CD4-positive, alpha-beta memory T cell (primary cell): Measurements from ENCODE around the gene FBXW9. TPM values are rescaled to one million over a fixed set of nuclear protein-coding genes. Genes with fewer than 3 reads are reported as not detected.

Experiments used
- CTCF ChIA-PET: fragments of 350-600 bp; sonication (Branson Sonifier 250); formaldehyde crosslinking; loops from one replicate; lab custom pipeline; 2021; ENCODE audit warnings: inconsistent platforms; ENCODE audit not compliant: partially characterized antibody; lab: Charles Lee
- POLR2A ChIA-PET: fragments of 350-600 bp; sonication (Branson Sonifier 250); formaldehyde crosslinking; loops from one replicate; lab custom pipeline; 2021; ENCODE audit not compliant: partially characterized antibody; lab: Charles Lee
- DNase-seq, 5 donors: peaks; one replicate each; pipeline versions ENCODE4 v3.0.0 to v3.0.0-alpha.2; 2020 to 2022; ENCODE audit warnings: mixed read lengths in 1 of 5
- H3K27ac ChIP-seq: one replicate; pipeline ENCODE4 v1.7.0; 2013; ENCODE audit warnings: low read depth, low read length
- H3K27me3 ChIP-seq: 2 replicates; pipeline ENCODE4 v1.7.0; 2013; ENCODE audit warnings: mild to moderate bottlenecking, low read length, moderate library complexity; ENCODE audit not compliant: insufficient read depth
- H3K36me3 ChIP-seq: 2 replicates; pipeline ENCODE4 v1.7.0; 2013; ENCODE audit warnings: mild to moderate bottlenecking, low read length, moderate library complexity; ENCODE audit not compliant: insufficient read depth
- H3K4me1 ChIP-seq: 2 replicates; pipeline ENCODE4 v1.7.0; 2013; ENCODE audit warnings: mild to moderate bottlenecking, low read length, moderate library complexity; ENCODE audit not compliant: insufficient read depth
- H3K4me3 ChIP-seq, 2 donors: one replicate each; pipeline ENCODE4 v1.7.0; 2013; ENCODE audit warnings: low read length in 2 of 2, mild to moderate bottlenecking in 1 of 2
- H3K9me3 ChIP-seq, 2 donors: one replicate each; pipeline ENCODE4 v1.7.0; 2013; ENCODE audit warnings: low read length in 2 of 2, control low read depth in 1 of 2; ENCODE audit not compliant: control insufficient read depth in 1 of 2
- H3K27ac Mint-ChIP-seq, 7 donors: one replicate each; pipeline ENCODE4 v1.8.0; 2020 to 2021; ENCODE audit warnings: mixed read lengths in 7 of 7, mild to moderate bottlenecking in 6 of 7, inconsistent platforms in 3 of 7, moderate library complexity in 3 of 7
- H3K27me3 Mint-ChIP-seq, 2 donors: one replicate each; pipeline ENCODE4 v1.8.0; 2020 to 2021; ENCODE audit warnings: mixed read lengths in 2 of 2
- H3K36me3 Mint-ChIP-seq, 2 donors: one replicate each; pipeline ENCODE4 v1.8.0; 2020 to 2021; ENCODE audit warnings: mixed read lengths in 2 of 2, inconsistent platforms in 1 of 2, mild to moderate bottlenecking in 1 of 2
- H3K4me1 Mint-ChIP-seq, 4 donors: one replicate each; pipeline ENCODE4 v1.8.0; 2020 to 2021; ENCODE audit warnings: mixed read lengths in 4 of 4, mild to moderate bottlenecking in 1 of 4
- H3K4me3 Mint-ChIP-seq, 8 donors: one replicate each; pipeline ENCODE4 v1.8.0; 2020 to 2021; ENCODE audit warnings: mixed read lengths in 8 of 8, mild to moderate bottlenecking in 7 of 8, moderate library complexity in 6 of 8, inconsistent platforms in 3 of 8
- H3K9me3 Mint-ChIP-seq, 8 donors: one replicate each; pipeline ENCODE4 v1.8.0; 2020 to 2021; ENCODE audit warnings: mixed read lengths in 8 of 8, mild to moderate bottlenecking in 5 of 8, inconsistent platforms in 3 of 8, moderate library complexity in 1 of 8
- intact Hi-C: fragments of 100-400 bp; cut with micrococcal nuclease; formaldehyde crosslinking; loops from one replicate; pipeline ENCODE4 v1.15.1; 2023
- polyA plus RNA-seq, 2 donors: library from polyadenylated mRNA; unstranded; fragments of 300-500 nt; fragmentation: Illumina TruSeq; gene quantifications; one replicate each; pipeline ENCODE4 v1.2.3, GENCODE V29; 2021
- total RNA-seq, 2 experiments: library from RNA; stranded (reverse); gene quantifications; one replicate each; pipeline ENCODE4 v1.2.3, GENCODE V29; 2021

FBXW9 gene
- total and polyA plus RNA-seq, 4 experiments from 2014 or later = 4.5 to 8.1 (median 4.9) TPM

- Histone ChIP-seq H3K4me3 (peak overlapping the region; percentile 78 to 95), H3K27ac (peak overlapping the region; percentile 98), H3K4me1 (peaks cover 52% of the 10 kb centered on the region), H3K9me3 (no peaks in the 10 kb centered on the region), H3K36me3 (peaks cover 18% of the 10 kb centered on the region), H3K27me3 (no peaks in the 10 kb centered on the region)
- DNase-seq = peak; percentile 60 to 93 (median 71)
- Mint-ChIP-seq H3K27me3 (no peaks in the 10 kb centered on the region), H3K4me1 (peaks cover 27 to 73% (median 48%) of the 10 kb centered on the region in 4 donors), H3K4me3 (peak overlapping the region; percentile 90 to 99 (median 96)), H3K36me3 (peaks cover 9 to 36% of the 10 kb centered on the region in 2 donors), H3K27ac (peak overlapping the region; percentile 99 to 100 (median 100)), H3K9me3 (no peaks in the 10 kb centered on the region)
- CTCF ChIA-PET = interaction anchor here (0.8 to 6.7 kb wide), 5 partner anchors 29 to 106 kb away, joined by 3 to 51 read pairs (median 6); partner anchors contain the start of genes ZNF490 and ZNF791
- intact Hi-C loops = loop anchor here (1.0 kb wide), 2 partner anchors 12 to 27 kb away; partner anchors contain the start of genes DHPS and FBXW9
- POLR2A ChIA-PET = interaction anchor here (0.9 to 2.4 kb wide), 14 partner anchors 8 to 336 kb away, joined by 3 to 35 read pairs (median 4); partner anchors contain the start of genes DHPS, JUNB, TRIR and ZNF490
These were observed 27.5 kb downstream of the FBXW9 start for GRCh38 chr19:12668932-12669269.

GRCh38 chr19:12668346-12668745 lies 28.1 kb downstream of the FBXW9 start:
- H3K9me3 Mint-ChIP-seq = no peaks in the 10 kb centered on the region
- H3K4me3 Mint-ChIP-seq = peak overlapping the region; percentile 90 to 99 (median 96)
- peaks cover 27 to 77% (median 50%) of the 10 kb centered on the region in 4 donors for H3K4me1 Mint-ChIP-seq
- H3K27me3 ChIP-seq = no peaks in the 10 kb centered on the region
- peaks cover 21% of the 10 kb centered on the region for H3K36me3 ChIP-seq
- ChIA-PET POLR2A (interaction anchor here (0.7 to 2.4 kb wide), 9 partner anchors 10 to 335 kb away, joined by 3 to 35 read pairs (median 4); partner anchors contain the start of genes DHPS, JUNB, TRIR and ZNF490), CTCF (interaction anchor here (3.1 to 6.7 kb wide), 2 partner anchors 29 to 105 kb away, joined by 11 to 51 read pairs; no protein-coding TSS in a partner anchor)
- no peaks in the 10 kb centered on the region for H3K27me3 Mint-ChIP-seq
- DNase-seq = no peak
- H3K27ac ChIP-seq = peak overlapping the region; percentile 98
- H3K4me1 ChIP-seq = peaks cover 52% of the 10 kb centered on the region
- no peaks in the 10 kb centered on the region for H3K9me3 ChIP-seq
- intact Hi-C loops = no loop called here
- peak overlapping the region; percentile 78 to 95 for H3K4me3 ChIP-seq
- peak overlapping the region; percentile 99 to 100 (median 100) for H3K27ac Mint-ChIP-seq
- peaks cover 8 to 37% of the 10 kb centered on the region in 2 donors for H3K36me3 Mint-ChIP-seq

DNA sequence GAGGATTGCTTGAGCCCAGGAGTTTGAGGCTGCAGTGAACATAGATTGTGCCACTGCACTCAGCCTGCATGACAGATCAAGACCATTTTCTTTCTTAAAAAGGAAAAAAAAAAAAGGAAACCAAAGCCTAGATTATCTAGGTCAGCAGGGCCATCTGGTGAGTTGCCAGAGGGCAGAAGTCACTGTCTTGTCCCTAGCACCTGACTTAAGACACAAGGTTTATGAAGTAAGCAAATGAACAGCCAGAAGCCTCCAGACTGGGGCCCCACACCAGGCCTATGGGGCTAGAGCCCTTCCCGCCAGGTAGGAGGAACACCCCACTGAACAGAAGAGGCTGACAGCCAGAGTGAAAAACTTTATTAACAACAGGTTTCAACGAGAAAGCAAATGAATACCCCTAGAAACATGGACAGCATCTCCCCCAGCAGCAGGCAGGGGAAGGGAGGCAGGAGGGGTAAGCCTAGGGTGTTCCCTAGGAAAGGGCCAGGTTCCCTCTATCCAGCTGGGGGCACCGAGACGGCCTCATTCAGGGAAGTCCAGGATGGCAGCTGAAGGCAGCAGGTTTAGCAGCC lies 28.6 kb downstream of the FBXW9 start:
- Mint-ChIP-seq H3K36me3 (peaks cover 12 to 41% of the 10 kb centered on the region in 2 donors), H3K9me3 (no peaks in the 10 kb centered on the region), H3K4me1 (peaks cover 27 to 77% (median 50%) of the 10 kb centered on the region in 4 donors), H3K27me3 (no peaks in the 10 kb centered on the region), H3K4me3 (peak overlapping the region; percentile 91 to 99 (median 94)), H3K27ac (peak overlapping the region in 6 of 7 donors; percentile 8 to 100 (median 98))
- ChIA-PET POLR2A (interaction anchor here (0.7 to 2.4 kb wide), 8 partner anchors 10 to 335 kb away, joined by 3 to 35 read pairs (median 4); partner anchors contain the start of genes DHPS, TRIR, ZNF490 and ZNF791), CTCF (interaction anchor here (3.1 kb wide), 1 partner anchor 28 kb away, joined by 11 read pairs; no protein-coding TSS in a partner anchor)
- no peaks in the 10 kb centered on the region for H3K9me3 ChIP-seq
- H3K36me3 ChIP-seq = peaks cover 19% of the 10 kb centered on the region
- intact Hi-C loops = loop anchor here (2.0 kb wide), 2 partner anchors 57 to 173 kb away; partner anchors contain the start of genes ZNF490 and ZNF791
- peaks cover 52% of the 10 kb centered on the region for H3K4me1 ChIP-seq
- no peaks in the 10 kb centered on the region for H3K27me3 ChIP-seq
- H3K27ac ChIP-seq = peak overlapping the region; percentile 98
- no peak for DNase-seq
- no peak overlapping the region for H3K4me3 ChIP-seq

DNA sequence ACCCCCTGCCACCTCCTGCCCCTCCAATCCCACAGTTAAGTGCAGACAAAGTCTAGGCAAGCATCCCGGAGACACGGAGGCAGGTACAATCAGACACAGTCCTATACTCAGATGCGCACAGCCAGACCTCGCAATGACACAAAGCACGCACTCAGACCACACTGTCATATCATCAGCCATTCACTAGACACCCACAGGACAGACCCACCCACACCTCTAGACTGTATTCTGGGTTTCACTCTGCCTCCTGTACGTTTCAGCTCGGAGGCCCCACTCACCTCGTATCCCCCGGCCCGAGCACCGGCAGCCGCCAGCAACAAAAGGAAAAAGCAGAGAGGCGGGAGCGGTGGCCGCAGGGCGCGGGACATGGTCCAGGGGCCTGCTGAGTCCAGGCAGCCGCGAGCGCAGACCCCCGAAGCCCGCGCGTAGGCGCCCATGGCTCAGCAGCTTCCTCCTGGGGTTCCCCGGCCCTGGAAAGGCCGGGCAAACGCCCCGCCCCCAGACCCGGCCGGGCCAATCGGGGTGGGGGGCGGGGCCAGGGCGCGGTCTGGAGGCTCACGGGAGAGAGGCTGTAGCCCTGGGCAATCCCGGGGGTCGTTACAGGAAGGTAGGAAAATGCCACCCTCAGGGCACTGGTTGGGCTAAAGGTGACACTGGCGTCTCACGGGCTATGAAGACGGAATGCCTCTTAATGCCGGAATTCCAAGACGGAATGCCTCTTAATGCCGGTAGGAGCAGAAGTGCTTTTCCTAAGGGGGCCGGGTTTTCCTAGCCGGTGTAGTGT lies 30.0 kb downstream of the FBXW9 start, which contains the start of the genes MAN2B1 and WDR83:
Gene MAN2B1 (minus strand): TSS at position 478 of the 784 bp plus-strand sequence. CDS start 41 bp downstream, at position 437.
Gene WDR83 (plus strand): TSS at position 543 of the 784 bp plus-strand sequence. CDS start 2,984 bp downstream, outside the sequence.
- no peaks in the 10 kb centered on the region for H3K9me3 ChIP-seq
- H3K4me3 Mint-ChIP-seq = peak within 1 kb of the TSS; percentile 91 to 99 (median 94)
- ChIA-PET CTCF (interaction anchor here (1.0 to 1.5 kb wide), 4 partner anchors 10 to 102 kb away, joined by 3 to 4 read pairs (median 4); partner anchors contain the start of gene DHPS), POLR2A (interaction anchor here (0.5 to 2.5 kb wide), 13 partner anchors 10 to 171 kb away, joined by 3 to 11 read pairs (median 4); partner anchors contain the start of genes DHPS, GET3, JUNB and TRIR)
- peak; percentile 73 to 81 (median 78) for DNase-seq
- peak within 1 kb of the TSS; percentile 98 for H3K27ac ChIP-seq
- no peaks in the 10 kb centered on the region for H3K9me3 Mint-ChIP-seq
- peaks cover 8 to 35% of the 10 kb centered on the region in 2 donors for H3K36me3 Mint-ChIP-seq
- intact Hi-C loops = loop anchor here (1.0 to 2.0 kb wide), 3 partner anchors 26 to 172 kb away; partner anchors contain the start of genes ZNF490 and ZNF791
- H3K27me3 Mint-ChIP-seq = no peaks in the 10 kb centered on the region
- no peaks in the 10 kb centered on the region for H3K27me3 ChIP-seq
- H3K4me1 ChIP-seq = peaks cover 52% of the 10 kb centered on the region
- H3K4me1 Mint-ChIP-seq = peaks cover 24 to 70% (median 46%) of the 10 kb centered on the region in 4 donors
- H3K27ac Mint-ChIP-seq = peak within 1 kb of the TSS; percentile 90 to 99 (median 97)
- peak within 1 kb of the TSS; percentile 65 to 91 for H3K4me3 ChIP-seq
- H3K36me3 ChIP-seq = peaks cover 26% of the 10 kb centered on the region

GRCh38 chr19:12665671-12666264 lies 30.7 kb downstream of the FBXW9 start:
- no peaks in the 10 kb centered on the region for H3K27me3 Mint-ChIP-seq
- intact Hi-C loops = loop anchor here (1.0 to 2.0 kb wide), 4 partner anchors 16 to 171 kb away; partner anchors contain the start of genes DHPS, ZNF490 and ZNF791
- peaks cover 24 to 69% (median 46%) of the 10 kb centered on the region in 4 donors for H3K4me1 Mint-ChIP-seq
- DNase-seq = no peak
- H3K4me3 ChIP-seq = peak overlapping the region; percentile 65 to 91
- no peaks in the 10 kb centered on the region for H3K27me3 ChIP-seq
- POLR2A ChIA-PET = interaction anchor here (0.6 to 2.5 kb wide), 11 partner anchors 10 to 170 kb away, joined by 3 to 11 read pairs (median 4); partner anchors contain the start of genes DHPS, GET3, JUNB and TRIR
- H3K9me3 ChIP-seq = no peaks in the 10 kb centered on the region
- H3K4me1 ChIP-seq = peaks cover 50% of the 10 kb centered on the region
- peaks cover 15 to 42% of the 10 kb centered on the region in 2 donors for H3K36me3 Mint-ChIP-seq
- peaks cover 33% of the 10 kb centered on the region for H3K36me3 ChIP-seq
- H3K27ac Mint-ChIP-seq = peak overlapping the region; percentile 90 to 99 (median 97)
- CTCF ChIA-PET = interaction anchor here (1.0 to 1.5 kb wide), 4 partner anchors 11 to 102 kb away, joined by 3 to 4 read pairs (median 4); partner anchors contain the start of gene DHPS
- no peaks in the 10 kb centered on the region for H3K9me3 Mint-ChIP-seq
- H3K27ac ChIP-seq = peak overlapping the region; percentile 96
- H3K4me3 Mint-ChIP-seq = peak overlapping the region; percentile 91 to 99 (median 94)

- Mint-ChIP-seq H3K27ac (peak overlapping the region; percentile 90 to 99 (median 97)), H3K9me3 (no peaks in the 10 kb centered on the region), H3K36me3 (peaks cover 19 to 42% of the 10 kb centered on the region in 2 donors), H3K27me3 (no peaks in the 10 kb centered on the region), H3K4me3 (peak overlapping the region; percentile 91 to 99 (median 94)), H3K4me1 (peaks cover 22 to 64% (median 44%) of the 10 kb centered on the region in 4 donors)
- Histone ChIP-seq H3K27me3 (no peaks in the 10 kb centered on the region), H3K9me3 (no peaks in the 10 kb centered on the region), H3K27ac (peak overlapping the region; percentile 96), H3K4me3 (peak overlapping the region; percentile 65 to 91), H3K36me3 (peaks cover 36% of the 10 kb centered on the region), H3K4me1 (peaks cover 45% of the 10 kb centered on the region)
- ChIA-PET POLR2A (interaction anchor here (1.0 to 2.5 kb wide), 5 partner anchors 14 to 126 kb away, joined by 3 to 11 read pairs (median 9); partner anchors contain the start of genes JUNB, TRIR, ZNF490 and ZNF791), CTCF (interaction anchor here (1.4 to 1.5 kb wide), 2 partner anchors 95 to 101 kb away, joined by 3 read pairs; no protein-coding TSS in a partner anchor)
- DNase-seq = peak; percentile 37 to 73 (median 54)
- intact Hi-C loops = loop anchor here (1.0 kb wide), 1 partner anchor 16 kb away; the partner anchor contains the start of gene DHPS
These were observed 31.2 kb downstream of the FBXW9 start for GRCh38 chr19:12665281-12665573.
